Smooth muscle cell (in vitro differentiated cells): ENCODE data around the gene SMIM20. TPM values are rescaled to one million over a fixed set of nuclear protein-coding genes. Genes with fewer than 3 reads are reported as not detected.

ENCODE experiments used
- DNase-seq: peaks from one replicate; lab custom pipeline; 2025; ENCODE audit not compliant: unreplicated experiment; lab: John Stamatoyannopoulos, UW
- H2AFZ ChIP-seq: fragments of 200-600 bp; sonication (generic); 2 replicates; pipeline ENCODE4 v1.6.0; 2016; ENCODE audit warnings: antibody characterized with exemption, low read depth, mild to moderate bottlenecking
- H3F3A ChIP-seq: fragments of 200-600 bp; sonication (generic); 2 replicates; pipeline ENCODE4 v1.6.0; 2017; ENCODE audit warnings: antibody characterized with exemption, low read depth
- H3K27ac ChIP-seq: fragments of 200-600 bp; sonication (generic); 2 replicates; pipeline ENCODE4 v1.5.1; 2016; ENCODE audit warnings: low read depth, mild to moderate bottlenecking
- H3K27me3 ChIP-seq: fragments of 200-600 bp; sonication (generic); 2 replicates; pipeline ENCODE4 v1.6.1; 2016; ENCODE audit warnings: low read depth, mild to moderate bottlenecking
- H3K36me3 ChIP-seq: fragments of 200-600 bp; sonication (generic); 2 replicates; pipeline ENCODE4 v1.5.1; 2016; ENCODE audit warnings: low read depth
- H3K4me1 ChIP-seq: fragments of 200-600 bp; sonication (generic); 2 replicates; pipeline ENCODE4 v1.5.1; 2016; ENCODE audit warnings: low read depth
- H3K4me2 ChIP-seq: fragments of 200-600 bp; sonication (generic); 2 replicates; pipeline ENCODE4 v1.6.0; 2016; ENCODE audit warnings: mild to moderate bottlenecking
- H3K4me3 ChIP-seq: fragments of 200-600 bp; sonication (generic); 2 replicates; pipeline ENCODE4 v1.5.1; 2016; ENCODE audit warnings: mild to moderate bottlenecking
- H3K79me2 ChIP-seq: fragments of 200-600 bp; sonication (generic); 2 replicates; pipeline ENCODE4 v1.6.0; 2016; ENCODE audit warnings: low read depth, mild to moderate bottlenecking
- H3K9ac ChIP-seq: fragments of 200-600 bp; sonication (generic); 2 replicates; pipeline ENCODE4 v1.6.0; 2016; ENCODE audit warnings: low read depth
- H3K9me3 ChIP-seq: fragments of 200-600 bp; sonication (generic); replicated peaks from 2 replicates; pipeline ENCODE4 v1.5.1; 2016; ENCODE audit warnings: low read depth
- H4K20me1 ChIP-seq: fragments of 200-600 bp; sonication (generic); 2 replicates; pipeline ENCODE4 v1.6.0; 2016; ENCODE audit warnings: low read depth
- CTCF ChIP-seq: fragments of 200-600 bp; sonication (generic); IDR thresholded peaks from 2 replicates; pipeline ENCODE4 v1.5.1; 2017; ENCODE audit warnings: borderline replicate concordance, mild to moderate bottlenecking, antibody characterized with exemption; ENCODE audit not compliant: insufficient read depth, poor library complexity, severe bottlenecking
- WGBS: methylation state at CpG from one replicate; pipeline ENCODE4 v1.1.7; 2016; ENCODE audit warnings: low lambda C conversion rate; 5-methylcytosine and 5-hydroxymethylcytosine counted together
- polyA plus RNA-seq: library from polyadenylated mRNA; unstranded; fragments of >200 nt; fragmentation: Nextera tagmentation; extraction: Ambion mirVana; gene quantifications from 2 replicates; pipeline ENCODE4 v1.2.1, GENCODE V29; 2016
- total RNA-seq: library from RNA; depleted of rRNA; stranded (reverse); fragments of >200 nt; gene quantifications from 2 replicates; pipeline ENCODE4 v1.2.3, GENCODE V29; 2014

SMIM20 gene
- total and polyA plus RNA-seq, 2 experiments from 2014 or later = 40.9 to 52.1 TPM

GRCh38 chr4:25962393-25962792 lies 48.4 kb downstream of the SMIM20 start:
- Histone ChIP-seq H2AFZ (no peak overlapping the region), H4K20me1 (no peaks in the 10 kb centered on the region), H3K4me1 (peaks cover 27% of the 10 kb centered on the region), H3K79me2 (no peaks in the 10 kb centered on the region), H3K4me3 (no peak overlapping the region), H3K27ac (no peak overlapping the region), H3K9me3 (no peaks in the 10 kb centered on the region), H3F3A (no peaks in the 10 kb centered on the region), H3K27me3 (no peaks in the 10 kb centered on the region), H3K36me3 (no peaks in the 10 kb centered on the region), H3K9ac (no peak overlapping the region), H3K4me2 (no peak overlapping the region)
- WGBS = 92% methylated on average over 7 of the region's 7 CpGs
- no peak for DNase-seq
- TF ChIP-seq CTCF = no peak

GRCh38 chr4:25965629-25966028 lies 51.6 kb downstream of the SMIM20 start:
- no peak for DNase-seq
- Histone ChIP-seq H3K27ac (no peak overlapping the region), H3K9ac (no peak overlapping the region), H3K4me2 (no peak overlapping the region), H3K9me3 (no peaks in the 10 kb centered on the region), H3F3A (no peaks in the 10 kb centered on the region), H3K36me3 (no peaks in the 10 kb centered on the region), H3K79me2 (no peaks in the 10 kb centered on the region), H4K20me1 (no peaks in the 10 kb centered on the region), H3K4me1 (peaks cover 34% of the 10 kb centered on the region), H2AFZ (no peak overlapping the region), H3K4me3 (no peak overlapping the region), H3K27me3 (no peaks in the 10 kb centered on the region)
- TF ChIP-seq CTCF = no peak
- 92% methylated on average over 4 of the region's 4 CpGs for WGBS

GRCh38 chr4:25966171-25966570 lies 52.2 kb downstream of the SMIM20 start:
- Histone ChIP-seq H3K79me2 (no peaks in the 10 kb centered on the region), H3K9ac (no peak overlapping the region), H3K27me3 (no peaks in the 10 kb centered on the region), H3K4me2 (no peak overlapping the region), H3F3A (no peaks in the 10 kb centered on the region), H3K27ac (no peak overlapping the region), H3K4me1 (peaks cover 38% of the 10 kb centered on the region), H3K36me3 (no peaks in the 10 kb centered on the region), H3K9me3 (no peaks in the 10 kb centered on the region), H4K20me1 (no peaks in the 10 kb centered on the region), H3K4me3 (no peak overlapping the region), H2AFZ (no peak overlapping the region)
- 84% methylated on average over 3 of the region's 3 CpGs for WGBS
- no peak for TF ChIP-seq CTCF
- no peak for DNase-seq

- H3K27me3 ChIP-seq = no peaks in the 10 kb centered on the region
- no peak overlapping the region for H2AFZ ChIP-seq
- H3K4me3 ChIP-seq = no peak overlapping the region
- H4K20me1 ChIP-seq = no peaks in the 10 kb centered on the region
- 88% methylated on average over 13 of the region's 13 CpGs for WGBS
- no peak overlapping the region for H3K27ac ChIP-seq
- H3K4me2 ChIP-seq = no peak overlapping the region
- H3K79me2 ChIP-seq = no peaks in the 10 kb centered on the region
- TF ChIP-seq CTCF = no peak
- no peaks in the 10 kb centered on the region for H3F3A ChIP-seq
- peaks cover 31% of the 10 kb centered on the region for H3K4me1 ChIP-seq
- DNase-seq = no peak
- no peaks in the 10 kb centered on the region for H3K36me3 ChIP-seq
- no peaks in the 10 kb centered on the region for H3K9me3 ChIP-seq
- no peak overlapping the region for H3K9ac ChIP-seq
Measured at GRCh38 chr4:25969374-25970155, 55.5 kb downstream of the SMIM20 start.
